NK-92 treated with Interleukin-12 subunit alpha and Interleukin-12 subunit beta, amount 100 ng/mL, for 24 hours (cell line): ENCODE measurements around the gene NFIB.

Source experiments
- DNase-seq: peaks from one replicate; lab custom pipeline; 2025; lab: John Stamatoyannopoulos, UW

NFIB gene

DNA sequence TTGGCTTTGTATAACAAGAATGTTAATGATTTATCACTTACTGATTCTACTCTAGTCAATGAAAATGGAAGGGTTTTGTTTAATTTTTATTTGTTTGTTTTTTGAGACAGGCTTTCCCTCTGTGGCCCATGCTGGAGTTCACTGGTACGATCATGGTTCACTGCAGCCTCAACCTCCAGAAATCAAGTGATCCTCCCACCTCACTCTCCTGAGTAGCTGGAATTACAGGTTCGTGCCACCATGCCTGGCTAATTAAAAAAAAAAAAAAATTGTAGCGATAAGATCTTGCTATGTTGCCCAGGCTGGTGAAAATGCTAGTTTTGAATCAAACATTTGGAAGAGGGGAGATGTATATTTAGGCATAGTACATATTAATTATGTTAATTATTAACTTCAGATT, 209.4 kb downstream of the NFIB start:
- DNase-seq = no peak

DNA sequence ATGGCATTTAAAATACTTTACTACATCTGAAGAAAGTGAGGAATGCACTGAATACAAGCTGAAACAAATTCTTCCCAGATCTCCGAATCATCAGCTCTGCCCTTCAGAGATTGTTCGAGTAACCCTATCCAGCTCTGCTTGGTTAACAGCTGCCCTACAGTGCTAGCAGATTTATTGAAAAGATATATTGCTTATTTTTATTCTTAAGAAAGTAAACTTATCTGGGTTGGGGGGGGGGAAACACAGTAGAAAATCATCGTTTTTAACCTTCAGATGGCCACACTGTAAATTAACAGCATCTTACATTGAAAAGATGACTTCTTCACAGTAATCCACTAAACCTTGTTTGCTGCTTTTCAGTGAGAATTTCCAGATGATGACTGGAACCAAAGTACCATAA, 210.8 kb downstream of the NFIB start:
- no peak for DNase-seq

DNA sequence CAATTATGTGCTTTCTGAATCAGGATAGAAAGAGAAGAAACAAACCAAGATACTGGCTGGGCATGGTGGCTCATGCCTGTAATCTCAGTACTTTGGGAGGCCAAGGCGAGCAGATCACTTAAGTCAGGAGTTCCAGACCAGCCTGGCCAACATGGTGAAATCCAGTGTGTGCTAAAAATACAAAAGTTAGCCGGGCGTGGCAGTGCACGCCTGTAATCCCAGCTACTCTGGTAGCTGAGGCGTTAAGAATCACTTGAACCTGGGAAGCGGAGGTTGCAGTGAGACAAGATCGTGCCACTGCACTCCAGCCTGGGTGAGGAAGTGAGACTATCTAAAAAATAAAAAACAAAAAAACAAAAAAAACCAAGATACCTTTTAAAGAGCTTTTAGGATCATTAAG, 214.2 kb downstream of the NFIB start:
- DNase-seq = no peak

DNA sequence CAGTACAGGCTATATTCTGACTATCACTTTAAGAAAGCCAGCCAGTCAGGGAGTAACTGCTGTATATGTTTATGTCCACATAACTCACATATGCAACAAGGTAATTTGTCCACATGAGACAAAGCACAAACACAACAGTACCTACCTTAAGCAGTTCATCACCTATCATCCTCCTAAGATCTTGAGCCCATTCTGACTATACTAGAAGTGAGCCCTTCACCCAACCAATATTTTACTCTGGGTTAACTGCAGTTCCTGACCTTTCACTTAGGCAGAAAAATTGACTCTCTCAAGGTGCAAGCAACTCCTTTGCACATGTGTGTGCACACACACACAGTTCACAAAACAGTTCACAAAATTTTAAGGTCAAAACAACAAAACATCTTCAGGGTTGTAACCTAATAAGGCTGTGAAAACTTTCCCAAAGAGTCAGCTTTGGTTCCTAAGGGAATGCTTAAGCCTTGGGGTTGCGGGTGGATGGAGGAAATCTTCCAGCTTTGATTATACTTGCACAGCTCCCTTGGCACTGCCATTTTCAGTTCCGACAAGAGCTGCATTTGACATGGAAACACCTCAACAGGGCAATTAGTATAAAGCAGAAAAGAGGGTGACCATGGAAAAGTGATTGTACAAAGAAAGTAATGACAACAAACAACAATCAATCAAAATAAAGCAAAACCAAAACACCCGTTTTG, 215.3 kb downstream of the NFIB start:
- DNase-seq = no peak

DNA sequence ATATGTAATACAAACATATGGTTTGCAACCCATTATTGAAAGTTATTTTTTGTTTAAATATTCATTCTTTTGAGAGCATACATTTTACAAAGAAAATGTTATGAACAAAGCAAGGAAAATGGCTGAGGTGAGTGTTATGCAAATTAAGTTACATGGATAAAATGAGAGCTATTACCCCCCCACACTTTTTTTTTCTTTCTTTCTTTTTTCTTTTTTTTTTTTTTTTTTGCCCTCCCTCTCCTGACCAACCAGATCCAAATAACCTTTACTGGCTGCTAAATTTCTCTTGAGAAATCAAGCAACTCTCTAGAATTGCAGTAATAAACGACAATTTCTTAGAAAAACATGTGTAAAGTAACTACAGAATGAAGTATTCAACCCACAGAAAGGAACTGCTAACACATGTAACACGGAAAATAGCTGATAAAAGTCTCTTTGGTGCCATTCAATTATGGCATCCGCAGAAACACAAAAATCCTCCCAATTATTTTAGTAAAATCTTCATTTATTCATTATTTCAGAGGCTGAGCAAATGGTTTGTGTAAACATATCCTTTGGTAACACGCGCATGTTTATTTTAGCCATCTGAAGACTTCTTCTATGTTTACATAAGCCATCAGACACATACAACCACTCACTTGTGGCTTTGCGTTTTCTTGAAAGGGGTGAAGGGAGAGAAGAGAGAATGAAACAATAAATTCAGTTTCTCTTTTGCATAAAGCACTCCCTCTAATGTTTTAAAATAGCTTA, 216.1 kb downstream of the NFIB start:
- no peak for DNase-seq

DNA sequence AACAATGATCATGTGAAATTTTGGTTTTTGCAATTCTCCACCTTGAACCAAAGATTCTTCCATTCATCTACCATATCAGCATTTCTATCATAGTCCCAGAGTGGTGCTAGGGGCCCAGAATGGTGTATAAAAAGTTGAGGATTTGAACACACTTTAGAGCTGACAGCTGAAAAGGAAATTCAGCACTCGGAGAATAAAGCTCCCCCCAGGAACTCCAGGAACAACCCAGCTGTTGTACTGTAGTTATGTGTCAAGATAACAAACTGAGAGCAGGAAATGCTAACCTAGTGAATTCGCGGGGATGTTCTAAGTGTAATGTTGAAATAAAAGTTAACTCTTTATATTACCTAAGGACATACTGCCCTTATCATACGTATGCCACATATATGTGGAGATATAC, 216.7 kb downstream of the NFIB start:
- DNase-seq = no peak

DNA sequence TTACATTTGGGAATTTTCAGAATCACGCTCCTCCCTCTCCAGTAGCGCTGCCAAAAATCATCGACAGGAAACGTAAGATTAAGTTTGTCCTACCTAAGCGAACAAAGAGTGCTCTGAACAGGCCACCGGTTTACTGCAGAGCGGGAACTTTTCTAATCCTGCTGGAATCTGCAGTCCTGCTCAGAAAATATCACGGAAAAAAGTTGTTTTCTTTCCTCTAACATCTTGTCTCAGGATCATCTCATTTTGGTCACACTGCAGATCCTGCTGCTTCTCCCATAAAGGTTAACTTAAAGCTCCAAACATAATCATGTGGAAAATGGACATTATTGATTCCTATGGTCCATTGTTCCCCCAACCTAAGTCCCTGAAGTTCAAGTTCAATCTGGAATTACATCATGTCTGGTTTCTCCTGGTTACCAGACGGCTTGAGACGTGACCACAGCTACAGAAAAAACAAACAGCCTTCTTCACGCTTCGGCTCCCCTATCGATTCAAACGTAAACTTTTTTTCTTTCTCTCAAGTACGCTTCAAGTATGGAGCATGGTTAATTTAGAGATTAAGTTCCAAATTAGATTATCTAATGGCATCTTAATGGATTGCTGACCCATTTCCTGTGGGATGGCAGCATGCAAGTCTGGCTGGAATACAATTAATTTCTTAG, 217.6 kb downstream of the NFIB start:
- no peak for DNase-seq

DNA sequence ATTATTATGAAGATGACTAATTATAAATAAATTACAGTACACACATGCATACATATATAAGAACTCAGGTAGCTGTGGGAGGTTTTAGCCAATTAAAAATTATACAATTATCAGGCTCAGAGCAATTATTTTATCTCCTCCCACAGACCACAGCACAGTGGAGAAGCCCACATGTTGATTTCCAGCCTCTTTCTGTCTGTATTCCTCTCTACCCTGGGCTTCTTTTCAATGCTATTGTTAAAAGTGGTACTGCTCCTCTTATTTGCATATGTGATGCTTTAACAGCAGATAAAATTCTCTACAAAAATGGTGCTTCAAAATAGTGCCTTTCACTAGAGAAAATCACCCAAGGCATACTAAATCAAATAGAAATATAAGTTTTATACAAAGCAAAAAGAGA, 218.7 kb downstream of the NFIB start:
- no peak for DNase-seq

DNA sequence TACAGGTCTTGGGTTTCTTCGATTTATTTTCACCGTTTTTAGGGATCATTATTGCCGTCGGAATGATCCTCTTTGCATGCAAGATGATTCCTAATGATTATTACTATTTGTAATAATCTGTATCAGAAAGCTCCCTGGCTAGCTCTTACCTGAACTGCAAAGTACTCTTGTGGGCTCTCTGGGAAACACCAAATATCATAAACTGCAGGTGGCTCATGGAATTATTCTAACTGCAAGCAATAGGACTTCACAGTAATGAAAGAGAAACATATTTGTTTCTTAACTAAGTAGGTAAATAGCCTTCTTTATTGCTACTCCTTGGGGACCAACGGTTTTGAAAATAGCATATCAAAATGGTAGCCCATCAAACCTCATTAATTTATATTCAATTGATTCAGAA, 219.4 kb downstream of the NFIB start:
- no peak for DNase-seq

DNA sequence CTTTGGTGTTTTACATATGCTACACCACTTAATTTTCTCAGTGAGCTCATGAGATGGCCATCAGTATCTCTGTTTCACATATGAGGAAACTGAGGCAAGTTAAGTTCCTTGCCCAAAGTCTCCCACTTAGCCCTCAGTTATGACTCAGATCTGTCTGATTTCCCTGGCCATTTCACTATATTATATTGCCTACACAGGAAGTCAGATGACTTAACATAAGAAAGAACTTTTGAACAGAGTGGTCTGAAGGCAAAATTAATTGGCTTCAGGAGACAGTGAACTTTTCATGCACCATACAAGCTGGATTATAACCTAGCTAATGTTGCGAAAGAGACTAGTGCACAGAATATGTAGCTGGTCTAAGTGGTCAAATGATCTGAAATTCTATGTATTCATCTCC, 221.6 kb downstream of the NFIB start:
- DNase-seq = no peak

DNA sequence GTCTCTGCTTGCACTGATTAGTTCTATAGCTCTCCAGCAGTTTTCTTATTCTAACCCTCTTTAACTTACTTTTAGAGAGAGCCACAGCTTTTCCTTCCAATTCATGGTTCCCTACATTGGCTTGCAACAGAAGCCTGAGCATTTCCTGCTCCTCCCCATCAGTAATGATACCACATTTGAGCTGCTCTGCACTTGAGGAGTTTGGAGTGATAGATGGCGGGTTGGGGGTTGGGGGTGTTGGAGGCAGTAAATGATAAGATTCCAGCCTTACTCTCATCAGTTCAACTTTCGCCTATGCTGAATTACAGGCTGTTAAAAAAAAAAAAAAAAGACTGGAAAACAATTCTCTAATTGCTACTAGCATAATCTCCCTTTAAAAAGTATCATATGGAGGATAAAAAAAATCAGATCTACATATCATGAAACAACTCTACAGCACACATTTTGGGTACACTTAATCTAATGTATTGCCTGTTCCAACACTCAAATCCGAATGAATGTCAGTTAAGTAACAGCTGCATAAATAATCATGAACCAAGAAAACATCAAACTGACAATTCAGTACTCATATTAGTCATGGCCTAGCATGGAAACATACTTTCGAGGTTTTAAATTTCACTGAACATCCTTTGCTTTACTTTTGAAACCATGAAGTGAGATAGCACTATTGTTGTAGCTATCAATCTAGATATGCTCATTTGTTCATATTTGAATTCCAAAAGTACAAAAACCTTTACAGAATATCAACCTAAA, 224.7 kb downstream of the NFIB start:
- no peak for DNase-seq

DNA sequence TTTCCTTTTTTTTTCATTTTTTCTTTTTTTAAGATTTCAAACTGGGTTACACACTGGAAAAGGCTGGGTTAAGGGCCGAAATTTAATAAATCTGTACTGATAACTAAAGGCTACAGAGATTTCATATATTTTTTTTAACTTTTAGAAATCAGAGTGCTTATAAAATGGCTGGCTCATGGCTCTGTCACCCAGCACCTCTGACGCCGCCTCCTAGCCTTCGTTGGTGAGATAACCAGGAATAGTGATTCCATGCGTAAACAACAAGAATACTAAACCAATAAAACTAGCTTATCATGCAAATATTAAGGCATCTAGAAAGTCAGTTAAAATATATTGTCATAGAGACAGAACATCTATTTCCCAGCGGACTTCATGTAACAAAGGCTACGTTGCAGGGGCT, 226.4 kb downstream of the NFIB start:
- DNase-seq = no peak

DNA sequence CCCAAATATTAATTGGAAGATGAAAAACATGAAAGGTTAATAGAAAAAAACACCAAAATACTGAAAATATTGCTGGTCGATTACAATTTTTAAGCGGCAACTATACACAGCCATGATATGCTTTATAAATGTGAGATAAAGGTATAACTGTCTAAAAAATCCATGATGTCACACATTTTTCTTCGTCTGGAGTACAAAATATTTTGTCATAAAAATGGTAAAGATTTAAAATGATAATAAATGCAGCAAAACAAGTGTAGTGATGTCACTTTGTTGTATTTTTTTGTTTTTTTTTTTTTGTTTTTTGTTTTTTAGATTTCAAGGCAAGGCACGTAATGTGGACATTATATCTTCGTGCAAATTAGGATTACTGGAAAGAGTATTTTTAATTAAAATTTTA, 227.4 kb downstream of the NFIB start:
- DNase-seq = no peak

DNA sequence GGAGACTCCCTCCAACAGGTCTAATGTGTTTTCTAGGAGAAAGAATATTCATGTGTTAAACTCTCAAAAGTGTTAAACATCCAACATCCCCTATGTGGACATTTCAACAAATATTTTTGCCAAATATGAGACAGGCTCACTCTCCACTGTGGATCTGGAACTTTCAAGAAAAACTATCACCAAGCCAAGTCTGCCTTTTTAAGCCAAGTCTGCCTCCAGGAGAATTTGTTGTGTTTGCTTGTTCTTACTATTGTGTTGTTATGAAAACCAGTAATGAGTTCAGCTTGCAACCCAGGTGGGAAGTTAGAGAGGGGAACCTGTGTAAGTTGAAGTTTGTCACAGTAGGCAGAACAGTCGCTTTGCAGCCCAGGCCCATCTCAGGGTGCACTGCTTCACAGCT, 228.1 kb downstream of the NFIB start:
- no peak for DNase-seq

DNA sequence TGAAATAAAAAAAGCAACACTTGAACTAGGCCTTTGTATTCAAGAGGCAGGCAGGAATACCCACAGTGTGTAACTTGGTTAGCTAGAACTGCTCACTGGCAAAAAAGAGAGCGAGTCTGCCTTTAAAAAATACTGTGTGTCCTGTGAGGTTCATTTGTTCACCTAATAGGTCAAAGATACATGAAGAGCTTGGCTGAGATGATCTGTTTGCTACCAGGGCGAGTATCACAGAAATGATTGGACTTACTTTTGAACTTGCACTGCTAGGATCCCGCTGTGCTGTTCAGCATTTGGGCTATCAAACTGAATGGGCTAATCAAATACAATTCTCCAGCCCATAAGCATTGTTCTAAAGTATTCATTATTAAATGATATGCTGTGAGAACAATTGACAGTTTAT, 229.1 kb downstream of the NFIB start:
- no peak for DNase-seq

DNA sequence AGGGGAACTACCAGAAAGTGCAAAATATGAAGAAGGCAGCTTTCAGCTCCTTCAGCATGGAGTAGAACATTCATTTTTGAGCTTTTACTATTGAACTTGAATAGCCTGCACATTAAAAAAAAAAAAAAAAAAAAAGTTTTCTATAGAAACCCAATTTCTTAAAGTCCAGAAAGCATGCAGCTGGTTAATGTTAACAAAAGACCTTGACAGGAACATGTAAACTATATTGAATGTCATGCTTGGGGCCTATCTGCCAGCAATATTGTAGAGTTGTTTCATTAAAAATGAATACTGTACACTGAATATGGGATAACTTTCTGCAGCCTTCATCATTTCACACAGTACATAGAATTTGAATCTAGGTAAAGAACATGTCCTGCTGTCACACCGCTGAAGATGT, 230.6 kb downstream of the NFIB start:
- DNase-seq = no peak

DNA sequence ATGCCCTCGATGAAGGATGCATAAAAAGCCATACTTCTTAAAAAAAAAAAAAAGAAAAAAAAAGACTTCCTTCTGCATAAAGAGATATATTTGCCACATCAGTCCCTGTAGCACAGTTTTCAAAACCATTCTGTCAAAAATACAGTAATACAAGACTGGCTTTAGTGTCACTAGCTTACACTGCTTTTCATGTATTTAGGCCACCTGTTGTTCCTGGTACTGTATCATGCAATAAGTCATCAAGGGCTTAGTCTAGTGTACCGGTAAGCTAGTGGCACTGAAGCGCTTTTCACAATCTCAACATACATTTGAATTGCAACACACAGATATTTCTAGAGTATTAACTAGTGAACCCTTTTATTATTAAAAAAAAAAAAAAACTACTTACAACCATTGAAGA, 231.2 kb downstream of the NFIB start:
- DNase-seq = no peak

DNA sequence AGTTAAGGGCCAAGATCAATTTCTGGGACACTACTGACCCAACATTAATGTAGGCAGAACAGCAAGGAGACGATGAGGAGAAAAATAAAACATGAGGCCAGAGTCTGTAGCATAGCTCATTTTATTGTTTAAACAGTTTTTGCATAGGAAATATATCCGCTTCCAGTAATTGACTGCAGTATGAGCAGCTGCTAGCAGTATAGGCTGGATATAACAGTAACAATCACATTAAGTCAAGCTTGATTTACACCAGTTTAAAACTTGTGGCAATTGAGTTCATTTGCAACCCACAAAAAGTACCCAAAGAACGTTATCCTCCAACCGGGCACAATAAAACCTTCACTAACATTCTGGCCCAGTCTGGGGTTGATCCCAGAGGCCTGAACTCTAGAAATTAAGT, 232.2 kb downstream of the NFIB start:
- no peak for DNase-seq

DNA sequence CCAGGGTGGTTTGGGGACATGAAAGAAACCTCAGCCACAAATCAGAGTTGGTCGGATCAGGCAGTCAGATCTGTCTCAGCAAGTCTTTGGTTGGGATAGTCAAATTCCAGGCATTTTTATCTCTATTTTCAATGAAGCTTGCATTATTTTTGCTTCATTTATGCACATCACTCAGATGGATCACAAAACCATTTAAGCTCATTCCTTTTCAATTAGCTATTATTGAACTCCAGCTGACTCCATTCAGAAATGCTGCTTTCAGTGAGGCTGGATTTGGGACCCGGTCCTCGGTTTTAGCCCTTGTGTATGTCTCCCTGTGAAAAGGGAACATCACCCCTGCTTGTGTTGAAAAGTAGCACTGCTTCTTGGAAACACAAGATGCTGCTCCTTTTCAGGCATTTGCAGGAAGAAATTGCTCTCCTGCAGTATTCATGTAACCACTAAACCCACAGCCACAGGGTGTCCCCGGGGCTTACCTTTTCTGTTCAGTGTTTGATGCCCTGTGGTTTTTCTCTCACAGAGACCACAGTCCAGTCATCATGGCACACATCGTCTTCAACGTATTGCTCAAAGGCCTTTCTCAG, 232.9 kb downstream of the NFIB start:
- peak; percentile 62 for DNase-seq

DNA sequence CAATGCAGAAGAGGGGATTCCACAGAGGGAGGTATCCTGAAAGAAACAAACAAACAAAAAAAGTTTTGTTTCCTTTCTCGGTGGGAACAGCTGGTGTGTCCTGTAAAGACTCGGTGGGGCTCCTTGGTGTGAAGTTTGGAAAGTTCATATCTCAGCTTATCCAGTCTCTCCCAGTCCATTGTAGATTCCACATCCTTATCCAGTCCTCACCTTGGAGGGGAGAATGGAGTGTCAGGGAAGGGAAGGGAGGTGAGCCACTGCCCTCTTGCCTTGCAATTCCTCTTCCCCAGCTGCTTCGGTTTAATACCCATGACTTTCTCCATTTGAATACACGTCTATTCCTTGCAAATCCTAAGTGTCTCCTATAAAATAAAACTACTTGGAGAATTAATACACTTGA, 234.5 kb downstream of the NFIB start:
- DNase-seq = no peak

DNA sequence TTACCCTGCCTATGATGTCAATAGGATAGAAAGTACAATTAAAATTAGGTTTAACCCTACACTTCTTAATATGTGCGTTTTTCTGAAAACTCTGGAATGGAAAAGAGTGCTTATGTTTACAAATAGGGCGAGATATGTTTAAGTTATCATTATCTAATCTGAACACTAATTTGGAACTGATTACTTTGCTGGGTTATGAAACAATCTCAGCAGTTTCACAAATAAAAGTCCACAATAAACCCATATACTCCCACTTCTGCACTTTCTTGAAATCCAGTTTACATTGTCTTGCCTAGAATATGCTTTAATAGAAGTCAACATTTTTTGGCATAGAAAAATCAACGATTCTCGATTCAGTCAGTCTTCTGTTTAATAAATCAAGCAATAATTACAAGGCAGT, 236.3 kb downstream of the NFIB start:
- no peak for DNase-seq

DNA sequence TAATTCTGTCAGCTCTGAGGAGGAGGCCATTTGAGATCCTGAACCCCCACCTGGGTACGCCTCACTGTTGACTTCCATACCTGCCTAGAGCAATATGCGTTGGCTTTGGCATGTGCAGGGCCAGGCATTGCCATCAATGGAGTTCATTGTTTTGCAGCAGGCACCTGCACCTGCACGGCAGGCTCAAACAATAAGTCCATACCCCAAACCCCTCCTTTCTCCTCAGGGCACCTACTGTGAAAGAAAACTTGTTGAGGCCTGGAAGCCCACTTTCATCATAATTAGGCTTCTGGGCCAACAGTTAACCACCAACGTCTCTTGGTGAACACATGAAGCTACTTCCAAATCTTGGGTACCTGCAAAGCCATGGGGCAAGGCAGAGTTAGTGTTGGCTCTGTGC, 238.7 kb downstream of the NFIB start:
- no peak for DNase-seq
